ENCODE measurements around the gene ZBTB18.

ZBTB18 gene

DNA sequence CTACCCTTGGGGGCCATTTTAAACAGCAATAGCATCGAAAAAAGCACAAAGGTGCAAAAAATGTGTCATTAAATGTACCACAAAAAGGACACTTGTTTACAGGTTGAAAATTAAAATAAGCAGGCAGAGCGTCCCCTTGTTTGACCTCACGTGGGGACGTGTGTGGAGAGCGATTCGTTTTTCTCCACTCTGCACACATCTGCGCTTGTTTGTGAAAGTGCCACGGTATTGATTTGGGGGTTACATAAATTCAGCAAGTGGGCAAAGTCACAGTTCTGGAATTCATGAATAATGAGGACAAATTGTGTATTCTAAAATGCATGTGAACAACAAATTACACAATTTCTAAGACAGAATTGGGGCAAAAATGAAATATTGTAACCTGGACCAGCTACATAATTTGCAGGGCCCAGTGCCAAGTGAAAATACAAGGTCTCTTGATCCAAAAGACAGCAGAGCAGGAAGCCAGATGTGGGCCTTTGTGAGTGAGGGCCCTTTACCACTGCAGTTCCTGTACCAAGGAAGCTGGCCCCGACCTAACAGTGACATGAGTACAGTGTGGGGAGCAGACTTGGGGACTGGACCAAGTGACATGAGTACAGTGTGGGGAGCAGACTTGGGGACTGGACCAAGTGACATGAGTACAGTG lies 43.9 kb downstream of the ZBTB18 start:
- ATAC-seq: no peak
- TF ChIP-seq, protein P1, sequence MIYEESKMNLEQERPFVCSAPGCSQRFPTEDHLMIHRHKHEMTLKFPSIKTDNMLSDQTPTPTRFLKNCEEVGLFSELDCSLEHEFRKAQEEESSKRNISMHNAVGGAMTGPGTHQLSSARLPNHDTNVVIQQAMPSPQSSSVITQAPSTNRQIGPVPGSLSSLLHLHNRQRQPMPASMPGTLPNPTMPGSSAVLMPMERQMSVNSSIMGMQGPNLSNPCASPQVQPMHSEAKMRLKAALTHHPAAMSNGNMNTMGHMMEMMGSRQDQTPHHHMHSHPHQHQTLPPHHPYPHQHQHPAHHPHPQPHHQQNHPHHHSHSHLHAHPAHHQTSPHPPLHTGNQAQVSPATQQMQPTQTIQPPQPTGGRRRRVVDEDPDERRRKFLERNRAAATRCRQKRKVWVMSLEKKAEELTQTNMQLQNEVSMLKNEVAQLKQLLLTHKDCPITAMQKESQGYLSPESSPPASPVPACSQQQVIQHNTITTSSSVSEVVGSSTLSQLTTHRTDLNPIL (CRISPR knock-in tag; IDR thresholded peaks at IDR 0.05; ENCODE audit: low read depth): no peak
- TF ChIP-seq TOX (CRISPR knock-in tag; IDR thresholded peaks at IDR 0.05; ENCODE audit: borderline replicate concordance) (no peak), RARB (CRISPR knock-in tag; IDR thresholded peaks at IDR 0.05) (no peak), PPARA (CRISPR knock-in tag; IDR thresholded peaks at IDR 0.05; ENCODE audit: borderline replicate concordance) (no peak), ISL1 (CRISPR knock-in tag; IDR thresholded peaks at IDR 0.05) (no peak), GLIS3 (CRISPR knock-in tag; IDR thresholded peaks at IDR 0.05) (no peak), ZC3H10 (CRISPR knock-in tag; IDR thresholded peaks at IDR 0.05) (no peak), ZNF70 (CRISPR knock-in tag; IDR thresholded peaks at IDR 0.05) (no peak), TCF4 (CRISPR knock-in tag; IDR thresholded peaks at IDR 0.05; ENCODE audit: borderline replicate concordance) (no peak)
- TF ChIP-seq, protein P2, sequence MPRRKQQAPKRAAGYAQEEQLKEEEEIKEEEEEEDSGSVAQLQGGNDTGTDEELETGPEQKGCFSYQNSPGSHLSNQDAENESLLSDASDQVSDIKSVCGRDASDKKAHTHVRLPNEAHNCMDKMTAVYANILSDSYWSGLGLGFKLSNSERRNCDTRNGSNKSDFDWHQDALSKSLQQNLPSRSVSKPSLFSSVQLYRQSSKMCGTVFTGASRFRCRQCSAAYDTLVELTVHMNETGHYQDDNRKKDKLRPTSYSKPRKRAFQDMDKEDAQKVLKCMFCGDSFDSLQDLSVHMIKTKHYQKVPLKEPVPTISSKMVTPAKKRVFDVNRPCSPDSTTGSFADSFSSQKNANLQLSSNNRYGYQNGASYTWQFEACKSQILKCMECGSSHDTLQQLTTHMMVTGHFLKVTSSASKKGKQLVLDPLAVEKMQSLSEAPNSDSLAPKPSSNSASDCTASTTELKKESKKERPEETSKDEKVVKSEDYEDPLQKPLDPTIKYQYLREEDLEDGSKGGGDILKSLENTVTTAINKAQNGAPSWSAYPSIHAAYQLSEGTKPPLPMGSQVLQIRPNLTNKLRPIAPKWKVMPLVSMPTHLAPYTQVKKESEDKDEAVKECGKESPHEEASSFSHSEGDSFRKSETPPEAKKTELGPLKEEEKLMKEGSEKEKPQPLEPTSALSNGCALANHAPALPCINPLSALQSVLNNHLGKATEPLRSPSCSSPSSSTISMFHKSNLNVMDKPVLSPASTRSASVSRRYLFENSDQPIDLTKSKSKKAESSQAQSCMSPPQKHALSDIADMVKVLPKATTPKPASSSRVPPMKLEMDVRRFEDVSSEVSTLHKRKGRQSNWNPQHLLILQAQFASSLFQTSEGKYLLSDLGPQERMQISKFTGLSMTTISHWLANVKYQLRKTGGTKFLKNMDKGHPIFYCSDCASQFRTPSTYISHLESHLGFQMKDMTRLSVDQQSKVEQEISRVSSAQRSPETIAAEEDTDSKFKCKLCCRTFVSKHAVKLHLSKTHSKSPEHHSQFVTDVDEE (CRISPR knock-in tag; IDR thresholded peaks at IDR 0.05): no peak
- TF ChIP-seq, protein P3, sequence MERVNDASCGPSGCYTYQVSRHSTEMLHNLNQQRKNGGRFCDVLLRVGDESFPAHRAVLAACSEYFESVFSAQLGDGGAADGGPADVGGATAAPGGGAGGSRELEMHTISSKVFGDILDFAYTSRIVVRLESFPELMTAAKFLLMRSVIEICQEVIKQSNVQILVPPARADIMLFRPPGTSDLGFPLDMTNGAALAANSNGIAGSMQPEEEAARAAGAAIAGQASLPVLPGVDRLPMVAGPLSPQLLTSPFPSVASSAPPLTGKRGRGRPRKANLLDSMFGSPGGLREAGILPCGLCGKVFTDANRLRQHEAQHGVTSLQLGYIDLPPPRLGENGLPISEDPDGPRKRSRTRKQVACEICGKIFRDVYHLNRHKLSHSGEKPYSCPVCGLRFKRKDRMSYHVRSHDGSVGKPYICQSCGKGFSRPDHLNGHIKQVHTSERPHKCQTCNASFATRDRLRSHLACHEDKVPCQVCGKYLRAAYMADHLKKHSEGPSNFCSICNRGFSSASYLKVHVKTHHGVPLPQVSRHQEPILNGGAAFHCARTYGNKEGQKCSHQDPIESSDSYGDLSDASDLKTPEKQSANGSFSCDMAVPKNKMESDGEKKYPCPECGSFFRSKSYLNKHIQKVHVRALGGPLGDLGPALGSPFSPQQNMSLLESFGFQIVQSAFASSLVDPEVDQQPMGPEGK (CRISPR knock-in tag; IDR thresholded peaks at IDR 0.05; ENCODE audit: borderline replicate concordance): no peak
- TF ChIP-seq, protein P4, sequence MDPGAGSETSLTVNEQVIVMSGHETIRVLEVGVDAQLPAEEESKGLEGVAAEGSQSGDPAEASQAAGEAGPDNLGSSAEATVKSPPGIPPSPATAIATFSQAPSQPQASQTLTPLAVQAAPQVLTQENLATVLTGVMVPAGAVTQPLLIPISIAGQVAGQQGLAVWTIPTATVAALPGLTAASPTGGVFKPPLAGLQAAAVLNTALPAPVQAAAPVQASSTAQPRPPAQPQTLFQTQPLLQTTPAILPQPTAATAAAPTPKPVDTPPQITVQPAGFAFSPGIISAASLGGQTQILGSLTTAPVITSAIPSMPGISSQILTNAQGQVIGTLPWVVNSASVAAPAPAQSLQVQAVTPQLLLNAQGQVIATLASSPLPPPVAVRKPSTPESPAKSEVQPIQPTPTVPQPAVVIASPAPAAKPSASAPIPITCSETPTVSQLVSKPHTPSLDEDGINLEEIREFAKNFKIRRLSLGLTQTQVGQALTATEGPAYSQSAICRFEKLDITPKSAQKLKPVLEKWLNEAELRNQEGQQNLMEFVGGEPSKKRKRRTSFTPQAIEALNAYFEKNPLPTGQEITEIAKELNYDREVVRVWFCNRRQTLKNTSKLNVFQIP (CRISPR knock-in tag; IDR thresholded peaks at IDR 0.05; ENCODE audit: borderline replicate concordance, low read depth): no peak

DNA sequence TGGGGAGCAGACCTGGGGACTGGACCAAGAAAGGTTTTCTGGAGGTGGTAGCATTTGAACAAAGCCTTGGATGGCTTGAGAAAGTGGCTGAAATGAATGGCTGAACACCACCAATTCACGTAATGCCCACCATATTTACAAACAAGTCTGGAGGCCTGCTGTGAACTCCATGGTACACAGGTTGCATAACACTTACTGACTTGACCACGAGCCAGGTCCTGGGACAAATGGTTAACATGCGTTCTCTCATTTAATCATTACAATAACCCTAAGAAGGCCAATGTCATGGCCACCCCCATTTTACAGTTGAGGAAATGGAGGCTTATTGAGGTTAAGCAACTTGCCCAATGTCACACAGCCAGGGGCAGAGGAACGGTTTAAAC lies 44.4 kb downstream of the ZBTB18 start:
- no peak for TF ChIP-seq ESRRG (CRISPR knock-in tag; IDR thresholded peaks at IDR 0.05)
- TF ChIP-seq TOX (CRISPR knock-in tag; IDR thresholded peaks at IDR 0.05; ENCODE audit: borderline replicate concordance): no peak
- TF ChIP-seq RARB (CRISPR knock-in tag; IDR thresholded peaks at IDR 0.05): no peak
- no peak for TF ChIP-seq BACH2 (CRISPR knock-in tag; IDR thresholded peaks at IDR 0.05; ENCODE audit: borderline replicate concordance)
- no peak for TF ChIP-seq ISL1 (CRISPR knock-in tag; IDR thresholded peaks at IDR 0.05)
- no peak for TF ChIP-seq ARNTL (CRISPR knock-in tag; IDR thresholded peaks at IDR 0.05; ENCODE audit: borderline replicate concordance, low read depth)
- no peak for TF ChIP-seq GLIS3 (CRISPR knock-in tag; IDR thresholded peaks at IDR 0.05)
- no peak for TF ChIP-seq CSDC2 (CRISPR knock-in tag; IDR thresholded peaks at IDR 0.05)
- no peak for TF ChIP-seq ZNF70 (CRISPR knock-in tag; IDR thresholded peaks at IDR 0.05)
- TF ChIP-seq ZNF8 (CRISPR knock-in tag; IDR thresholded peaks at IDR 0.05): no peak
- ATAC-seq: no peak

DNA sequence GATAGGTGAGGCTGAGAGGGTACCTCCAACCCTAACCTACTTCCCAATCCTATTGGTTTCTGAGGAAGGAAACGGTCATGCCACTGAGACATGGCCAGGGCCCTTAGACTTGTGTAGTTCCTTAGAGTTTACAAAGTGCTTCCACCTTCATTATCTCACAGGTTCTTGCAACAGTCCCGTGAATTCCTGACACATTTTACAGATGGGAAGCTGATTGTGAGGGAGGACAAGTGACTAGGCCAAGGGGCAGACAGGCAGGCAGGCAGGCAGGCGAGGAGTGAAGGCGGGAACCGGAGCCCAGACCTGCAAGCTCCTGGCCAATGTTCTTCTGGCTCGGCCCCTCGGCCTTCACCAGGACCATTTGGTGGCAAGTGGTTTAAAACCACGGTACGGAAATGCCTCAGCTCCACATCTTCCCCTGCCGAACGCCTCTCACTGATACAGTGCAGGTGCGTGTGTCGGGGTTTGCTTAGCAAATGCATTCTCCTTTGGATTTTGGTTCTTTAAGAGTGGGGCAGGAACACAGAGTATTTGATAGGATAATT lies 45.1 kb downstream of the ZBTB18 start:
- no peak for TF ChIP-seq TCF4 (CRISPR knock-in tag; IDR thresholded peaks at IDR 0.05; ENCODE audit: borderline replicate concordance)
- TF ChIP-seq GLIS3 (CRISPR knock-in tag; IDR thresholded peaks at IDR 0.05): no peak
- no peak for TF ChIP-seq ZC3H10 (CRISPR knock-in tag; IDR thresholded peaks at IDR 0.05)
- TF ChIP-seq, protein P1 (CRISPR knock-in tag; IDR thresholded peaks at IDR 0.05; ENCODE audit: low read depth): no peak
- TF ChIP-seq PPARA (CRISPR knock-in tag; IDR thresholded peaks at IDR 0.05; ENCODE audit: borderline replicate concordance): no peak
- TF ChIP-seq, protein P3 (CRISPR knock-in tag; IDR thresholded peaks at IDR 0.05; ENCODE audit: borderline replicate concordance): no peak
- TF ChIP-seq SNAI2 (CRISPR knock-in tag; IDR thresholded peaks at IDR 0.05): no peak
- no peak for TF ChIP-seq ISL1 (CRISPR knock-in tag; IDR thresholded peaks at IDR 0.05)
- TF ChIP-seq, protein P2 (CRISPR knock-in tag; IDR thresholded peaks at IDR 0.05): no peak
- no peak for ATAC-seq

Measured in SK-N-SH treated with all-trans-retinoic acid at 6 μM for 48 hours (cell line).